H1 (cell line): ENCODE data around the gene FCRL4. TPM values are rescaled to one million over a fixed set of nuclear protein-coding genes. Genes with fewer than 3 reads are reported as not detected.

Experiments
- BACH1 ChIP-seq: IDR thresholded peaks from 2 replicates; pipeline ENCODE4 v1.6.1; 2012; ENCODE audit warnings: low read length, improper control_type of control experiment
- RNF2 ChIP-seq: fragments of 200-900, 300-1000 bp; sonication (generic); IDR thresholded peaks from 2 replicates; pipeline ENCODE4 v1.7.1; 2016; ENCODE audit warnings: borderline replicate concordance, low read depth, mild to moderate bottlenecking, antibody characterized with exemption, low read length; ENCODE audit not compliant: poor library complexity, severe bottlenecking; ENCODE audit errors: missing control alignments
- polyA plus RNA-seq, 7 experiments: library from polyadenylated mRNA; depleted of rRNA in 3 of 7; stranded (reverse) in 5 of 7; unstranded in 2 of 7; fragments of >200 nt in 5 of 7; fragments of 200-250 nt in 2 of 7; gene quantifications; 1 replicate in 5 of 7; 2 replicates in 1 of 7; 4 replicates in 1 of 7; pipeline versions ENCODE4 v1.2.1 to v1.2.3, GENCODE V29; 2011 to 2013; ENCODE audit warnings: missing spikeins in 2 of 7, mixed read lengths in 2 of 7
- total RNA-seq: library from RNA; stranded (reverse); fragmentation: NEBNext Ultra II Directional; extraction: Animal tissue kit (Norgen Biotek cat#: 25700); gene quantifications from 2 replicates; pipeline ENCODE4 v1.2.1, GENCODE V29; 2021

Gene FCRL4
- total and polyA plus RNA-seq, 2 of the 8 experiments (the other 6 are each of a cell fraction or from before 2014, with no cell fraction given): not detected

- TF ChIP-seq RNF2 (no peak), BACH1 (no peak)
These were observed 39.8 kb downstream of the FCRL4 start (continued) for GRCh38 chr1:157558119-157558518.
